HG03135 (cell line): ENCODE results near the gene CYP4X1.
"Not testable (repeated sequence)": the region's sequence is repeated elsewhere in the genome, so short reads cannot be mapped to it uniquely, and the experiment has no call there.

ENCODE experiments used
- ATAC-seq: cut with Tn5 transposase; IDR thresholded peaks from one replicate; pipeline ENCODE4 v1.9.1; 2021; ENCODE audit warnings: mild to moderate bottlenecking, moderate library complexity; ENCODE audit not compliant: unreplicated experiment

Gene CYP4X1

DNA sequence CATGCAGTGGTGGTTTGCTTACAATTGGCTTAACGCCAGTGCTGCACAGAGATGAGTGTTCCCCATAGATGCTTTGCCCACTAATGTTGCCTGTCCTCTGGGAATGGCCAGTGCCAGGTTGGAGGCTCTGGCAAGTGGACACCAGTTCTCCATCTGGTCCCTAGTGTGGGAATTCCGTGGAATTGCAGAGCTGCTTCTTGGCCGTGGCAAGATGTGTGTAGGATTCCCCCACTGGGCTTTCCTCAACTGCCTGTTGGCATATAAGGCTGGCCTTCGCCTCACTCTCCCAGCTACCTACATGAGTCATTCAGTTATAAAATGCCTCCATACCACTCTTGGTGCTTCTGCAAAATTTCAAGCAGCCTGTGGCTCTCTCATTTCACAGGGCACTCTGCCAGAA lies 45.6 kb downstream of the CYP4X1 start:
- not testable (repeated sequence) for ATAC-seq

- not testable (repeated sequence) for ATAC-seq
Measured at GRCh38 chr1:47069509-47069908, 46.0 kb downstream of the CYP4X1 start.

DNA sequence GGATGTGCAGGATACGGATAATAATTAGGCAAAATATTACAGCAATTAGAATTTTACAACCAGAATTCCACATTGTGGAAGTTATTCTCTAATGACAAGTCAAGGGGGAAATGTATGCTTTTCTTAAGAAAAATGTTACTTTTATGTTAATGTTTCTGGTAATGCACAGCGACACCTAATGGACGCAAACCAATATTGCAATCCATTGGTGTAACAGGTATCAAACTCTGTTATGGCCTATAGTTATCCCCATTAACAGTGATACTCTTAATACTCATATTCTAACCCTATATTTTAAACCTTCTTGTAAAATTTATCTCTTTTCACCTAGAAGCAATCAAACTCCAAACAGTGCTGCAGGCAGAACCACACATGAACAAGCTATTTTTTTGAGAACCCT lies 65.9 kb downstream of the CYP4X1 start:
- not testable (repeated sequence) for ATAC-seq

- not testable (repeated sequence) for ATAC-seq
Measured at GRCh38 chr1:47091476-47091875, 68.0 kb downstream of the CYP4X1 start.
